ENCODE measurements around the gene GPR61. TPM values are rescaled to one million over a fixed set of nuclear protein-coding genes. Genes with fewer than 3 reads are reported as not detected.

Gene GPR61
- total and polyA plus RNA-seq, 7 experiments from 2014 or later: 0.05 to 0.58 (median 0.43) TPM; not detected in 1

DNA sequence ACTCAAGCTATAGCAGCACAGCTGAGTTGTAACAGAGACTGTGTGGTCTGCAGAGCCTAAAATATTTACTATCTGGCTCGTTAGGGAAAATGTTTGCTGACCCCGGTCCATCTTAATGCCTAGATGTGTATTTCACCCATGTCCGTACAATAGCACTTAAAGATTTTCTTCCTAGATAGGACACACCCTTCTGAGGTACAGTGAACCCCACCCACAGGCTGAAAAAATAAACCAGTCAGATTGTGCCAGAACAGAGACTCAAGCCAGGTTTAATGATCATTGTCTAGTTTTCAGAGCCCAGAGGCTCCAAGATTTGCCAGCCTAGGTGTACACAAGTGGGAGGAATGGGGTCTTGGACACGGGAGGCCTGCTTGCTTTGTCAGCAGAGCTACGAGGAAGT, 35.7 kb upstream of the GPR61 start:
- H3K4me1 Mint-ChIP-seq: peaks cover 58 to 99% (median 95%) of the 10 kb centered on the region in 7 donors
- H3K36me3 Mint-ChIP-seq: peaks cover 9 to 46% (median 38%) of the 10 kb centered on the region in 5 donors
- Histone ChIP-seq H3K4me3 (ENCODE audit: low read length) (peak overlapping the region; percentile 34), H3K27me3 (ENCODE audit: control insufficient read depth in 2 of 2, insufficient read depth in 2 of 2, low read length in 2 of 2) (no peaks in the 10 kb centered on the region), H3K4me1 (ENCODE audit: control insufficient read depth in 2 of 2, insufficient read depth in 2 of 2, low read length in 2 of 2) (peaks cover 64 to 75% of the 10 kb centered on the region in 2 donors), H3K9me3 (ENCODE audit: control insufficient read depth in 2 of 3, low read length in 3 of 3) (peaks cover 0 to 19% (median 0%) of the 10 kb centered on the region in 3 experiments), H3K36me3 (ENCODE audit: control insufficient read depth in 2 of 3, insufficient read depth in 3 of 3, low read length in 3 of 3) (peaks cover 0 to 30% (median 0%) of the 10 kb centered on the region in 3 experiments), H3K27ac (ENCODE audit: low read depth, low read length) (peak overlapping the region; percentile 82)
- peaks cover 0 to 12% (median 0%) of the 10 kb centered on the region in 5 donors for H3K27me3 Mint-ChIP-seq
- peak overlapping the region; percentile 70 to 99 (median 98) for H3K27ac Mint-ChIP-seq
- H3K9me3 Mint-ChIP-seq: peaks cover 0 to 36% (median 5%) of the 10 kb centered on the region in 11 donors
- ATAC-seq (no peak), DNase-seq (no peak)
- intact Hi-C loops (cut with micrococcal nuclease): loop anchor here in 1 of 2 donors (2.0 to 10.0 kb wide), 3 partner anchors 21 to 833 kb away; partner anchors contain the start of genes ATXN7L2, CLCC1 and RBM15
- H3K4me3 Mint-ChIP-seq: peak overlapping the region; percentile 76 to 98 (median 89)
- CTCF ChIA-PET: interaction anchor here (2.3 to 32.6 kb wide), 4 partner anchors 4 to 33 kb away, joined by 6 to 1240 read pairs (median 417); partner anchors contain the start of genes AMIGO1, ATXN7L2, CYB561D1 and GPR61
- POLR2A ChIA-PET: interaction anchor here (1.3 to 29.8 kb wide), 4 partner anchors 2 to 79 kb away, joined by 4 to 520 read pairs (median 478); partner anchors contain the start of genes AMIGO1, ATXN7L2 and CYB561D1

DNA sequence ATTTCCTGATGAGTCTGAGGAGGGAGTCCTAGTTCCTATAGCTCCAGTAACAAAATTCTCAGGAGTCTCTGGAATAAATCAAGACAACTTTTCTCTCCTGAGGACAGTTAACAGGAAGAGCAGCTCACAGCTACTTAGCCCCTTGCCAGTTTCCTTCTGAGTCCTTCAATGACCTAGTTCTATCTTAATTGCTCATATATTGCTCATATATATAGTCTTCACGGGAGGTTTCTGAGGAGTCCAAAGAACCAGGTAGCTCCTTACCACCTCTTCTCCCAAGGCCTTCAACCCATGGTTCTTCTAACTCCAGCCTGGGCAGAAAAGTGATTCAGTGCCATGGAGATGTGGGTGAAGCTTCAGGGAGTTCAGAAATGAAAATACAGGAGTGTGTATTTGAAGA, 34.7 kb upstream of the GPR61 start:
- intact Hi-C loops (cut with micrococcal nuclease): loop anchor here in 1 of 2 donors (5.0 to 10.0 kb wide), 2 partner anchors 540 to 832 kb away; partner anchors contain the start of genes CLCC1 and RBM15
- Histone ChIP-seq H3K4me3 (ENCODE audit: low read length) (peak overlapping the region; percentile 35), H3K27me3 (ENCODE audit: control insufficient read depth in 2 of 2, insufficient read depth in 2 of 2, low read length in 2 of 2) (no peaks in the 10 kb centered on the region), H3K9me3 (ENCODE audit: control insufficient read depth in 2 of 3, low read length in 3 of 3) (peaks cover 0 to 19% (median 0%) of the 10 kb centered on the region in 3 experiments), H3K4me1 (ENCODE audit: control insufficient read depth in 2 of 2, insufficient read depth in 2 of 2, low read length in 2 of 2) (peaks cover 56 to 68% of the 10 kb centered on the region in 2 donors), H3K27ac (ENCODE audit: low read depth, low read length) (peak overlapping the region; percentile 82), H3K36me3 (ENCODE audit: control insufficient read depth in 2 of 3, insufficient read depth in 3 of 3, low read length in 3 of 3) (peaks cover 0 to 30% (median 0%) of the 10 kb centered on the region in 3 experiments)
- peaks cover 9 to 44% (median 36%) of the 10 kb centered on the region in 5 donors for H3K36me3 Mint-ChIP-seq
- peak overlapping the region in 8 of 9 donors; percentile 96 to 99 (median 98) for H3K27ac Mint-ChIP-seq
- ChIA-PET POLR2A (interaction anchor here (1.3 to 29.8 kb wide), 4 partner anchors 1 to 80 kb away, joined by 4 to 520 read pairs (median 478); partner anchors contain the start of genes AMIGO1, ATXN7L2 and CYB561D1), CTCF (interaction anchor here (0.7 to 32.6 kb wide), 3 partner anchors 12 to 45 kb away, joined by 3 to 1240 read pairs (median 417); partner anchors contain the start of genes ATXN7L2, CYB561D1 and GPR61)
- peak overlapping the region; percentile 22 to 98 (median 89) for H3K4me3 Mint-ChIP-seq
- peaks cover 54 to 94% (median 90%) of the 10 kb centered on the region in 7 donors for H3K4me1 Mint-ChIP-seq
- peaks cover 0 to 17% (median 0%) of the 10 kb centered on the region in 5 donors for H3K27me3 Mint-ChIP-seq
- peaks cover 0 to 40% (median 5%) of the 10 kb centered on the region in 11 donors for H3K9me3 Mint-ChIP-seq
- no peak for DNase-seq
- ATAC-seq: no peak

DNA sequence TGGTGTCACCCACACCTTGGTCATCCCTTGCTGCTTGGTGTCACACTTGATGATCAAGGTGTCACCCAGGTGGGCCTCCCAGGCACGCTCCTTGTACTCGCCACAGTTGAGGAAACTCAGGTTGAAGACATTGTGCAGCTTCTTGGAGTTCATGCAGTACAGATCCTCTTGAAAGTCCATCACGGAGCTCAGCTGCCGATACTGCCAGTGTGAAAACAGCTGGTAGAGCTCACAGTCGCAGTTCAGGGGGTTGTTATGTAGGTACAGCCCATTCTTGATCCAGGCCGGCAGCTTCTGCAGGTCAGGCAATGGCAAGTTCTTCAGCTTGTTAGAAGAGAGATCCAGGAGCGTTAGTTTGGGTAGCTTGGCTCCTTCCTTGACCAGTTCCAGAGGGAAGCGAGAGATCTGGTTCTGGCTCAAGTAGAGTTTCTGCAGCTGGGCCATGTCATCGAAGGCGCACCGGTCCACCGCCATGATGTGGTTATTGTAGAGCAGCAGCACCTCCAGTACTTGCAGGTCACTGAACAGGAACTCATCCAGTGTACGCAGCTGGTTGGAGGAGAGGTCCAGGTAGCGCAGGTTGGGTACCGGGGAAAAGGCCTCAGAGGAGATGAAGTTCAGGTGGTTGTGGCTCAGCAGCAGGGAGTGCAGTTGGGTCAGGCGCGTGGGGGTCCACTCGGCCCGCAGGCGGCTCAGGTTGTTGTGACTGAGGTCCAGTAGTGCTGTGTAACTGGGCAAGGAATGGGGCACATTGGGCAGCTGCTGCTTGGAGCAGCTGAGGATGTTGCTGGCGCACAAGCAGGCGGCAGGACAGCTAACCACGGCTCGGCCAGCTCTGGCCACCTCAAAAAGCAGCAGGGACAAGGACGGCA, 31.4 kb upstream of the GPR61 start:
- Mint-ChIP-seq H3K4me1 (peaks cover 45 to 82% (median 77%) of the 10 kb centered on the region in 7 donors), H3K4me3 (peak overlapping the region; percentile 84 to 95 (median 92)), H3K36me3 (peaks cover 7 to 40% (median 26%) of the 10 kb centered on the region in 5 donors), H3K9me3 (peaks cover 0 to 41% (median 5%) of the 10 kb centered on the region in 11 donors), H3K27me3 (peaks cover 0 to 44% (median 0%) of the 10 kb centered on the region in 5 donors), H3K27ac (peak overlapping the region in 8 of 9 donors; percentile 88 to 99 (median 96))
- Histone ChIP-seq H3K4me3 (ENCODE audit: low read length) (peak overlapping the region; percentile 75), H3K9me3 (ENCODE audit: control insufficient read depth in 2 of 3, low read length in 3 of 3) (peaks cover 0 to 19% (median 0%) of the 10 kb centered on the region in 3 experiments), H3K36me3 (ENCODE audit: control insufficient read depth in 2 of 3, insufficient read depth in 3 of 3, low read length in 3 of 3) (peaks cover 0 to 30% (median 0%) of the 10 kb centered on the region in 3 experiments), H3K4me1 (ENCODE audit: control insufficient read depth in 2 of 2, insufficient read depth in 2 of 2, low read length in 2 of 2) (peaks cover 29 to 59% of the 10 kb centered on the region in 2 donors), H3K27ac (ENCODE audit: low read depth, low read length) (peak overlapping the region; percentile 81), H3K27me3 (ENCODE audit: control insufficient read depth in 2 of 2, insufficient read depth in 2 of 2, low read length in 2 of 2) (no peaks in the 10 kb centered on the region)
- ChIA-PET POLR2A (interaction anchor here (1.2 to 29.8 kb wide), 3 partner anchors 14 to 522 kb away, joined by 4 to 520 read pairs (median 478); partner anchors contain the start of genes ATXN7L2 and CYB561D1), CTCF (interaction anchor here (0.5 to 32.6 kb wide), 4 partner anchors 15 to 501 kb away, joined by 3 to 1240 read pairs (median 210); partner anchors contain the start of genes ATXN7L2, CYB561D1 and GPR61)
- DNase-seq (no peak), ATAC-seq (no peak)
- intact Hi-C loops (cut with micrococcal nuclease): loop anchor here in 1 of 2 donors (10.0 kb wide), 1 partner anchor 543 kb away; the partner anchor contains the start of gene CLCC1

DNA sequence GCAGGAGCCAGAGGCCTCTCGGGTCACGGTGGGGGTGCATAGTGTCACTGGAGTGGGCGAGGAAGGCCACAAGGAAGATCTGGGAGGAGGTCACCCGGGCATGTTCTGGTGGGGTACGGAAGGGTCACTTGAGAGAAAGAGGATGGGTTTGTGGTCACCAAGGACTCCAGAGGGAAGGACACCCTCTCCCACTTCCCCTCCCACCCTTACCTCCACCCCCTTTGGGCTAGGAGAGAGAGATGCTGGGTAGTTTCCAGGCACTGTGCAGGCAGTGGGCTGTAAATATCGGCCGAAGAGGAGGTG, 30.8 kb upstream of the GPR61 start:
- H3K36me3 ChIP-seq (ENCODE audit: control insufficient read depth in 2 of 3, insufficient read depth in 3 of 3, low read length in 3 of 3): peaks cover 0 to 30% (median 0%) of the 10 kb centered on the region in 3 experiments
- intact Hi-C loops (cut with micrococcal nuclease): loop anchor here in 1 of 2 donors (1.0 to 10.0 kb wide), 3 partner anchors 15 to 544 kb away; partner anchors contain the start of genes ATXN7L2, CLCC1 and CYB561D1
- H3K4me1 ChIP-seq (ENCODE audit: control insufficient read depth in 2 of 2, insufficient read depth in 2 of 2, low read length in 2 of 2): peaks cover 27 to 59% of the 10 kb centered on the region in 2 donors
- peaks cover 0 to 47% (median 0%) of the 10 kb centered on the region in 5 donors for H3K27me3 Mint-ChIP-seq
- H3K9me3 ChIP-seq (ENCODE audit: control insufficient read depth in 2 of 3, low read length in 3 of 3): peaks cover 0 to 19% (median 0%) of the 10 kb centered on the region in 3 experiments
- peaks cover 41 to 81% (median 74%) of the 10 kb centered on the region in 7 donors for H3K4me1 Mint-ChIP-seq
- peak overlapping the region in 8 of 9 donors; percentile 88 to 99 (median 96) for H3K27ac Mint-ChIP-seq
- POLR2A ChIA-PET: interaction anchor here (1.4 to 29.8 kb wide), 3 partner anchors 15 to 39 kb away, joined by 4 to 520 read pairs (median 478); partner anchors contain the start of genes ATXN7L2, CYB561D1 and GNAI3
- H3K4me3 Mint-ChIP-seq: peak overlapping the region; percentile 84 to 95 (median 92)
- CTCF ChIA-PET: interaction anchor here (1.2 to 32.6 kb wide), 4 partner anchors 16 to 232 kb away, joined by 3 to 1240 read pairs (median 210); partner anchors contain the start of genes ATXN7L2, CYB561D1 and GPR61
- peak overlapping the region; percentile 75 for H3K4me3 ChIP-seq (ENCODE audit: low read length)
- H3K9me3 Mint-ChIP-seq: peaks cover 0 to 41% (median 5%) of the 10 kb centered on the region in 11 donors
- peaks cover 7 to 40% (median 24%) of the 10 kb centered on the region in 5 donors for H3K36me3 Mint-ChIP-seq
- ATAC-seq (peak; percentile 1), DNase-seq (no peak)
- H3K27me3 ChIP-seq (ENCODE audit: control insufficient read depth in 2 of 2, insufficient read depth in 2 of 2, low read length in 2 of 2): no peaks in the 10 kb centered on the region
- H3K27ac ChIP-seq (ENCODE audit: low read depth, low read length): peak overlapping the region; percentile 81

DNA sequence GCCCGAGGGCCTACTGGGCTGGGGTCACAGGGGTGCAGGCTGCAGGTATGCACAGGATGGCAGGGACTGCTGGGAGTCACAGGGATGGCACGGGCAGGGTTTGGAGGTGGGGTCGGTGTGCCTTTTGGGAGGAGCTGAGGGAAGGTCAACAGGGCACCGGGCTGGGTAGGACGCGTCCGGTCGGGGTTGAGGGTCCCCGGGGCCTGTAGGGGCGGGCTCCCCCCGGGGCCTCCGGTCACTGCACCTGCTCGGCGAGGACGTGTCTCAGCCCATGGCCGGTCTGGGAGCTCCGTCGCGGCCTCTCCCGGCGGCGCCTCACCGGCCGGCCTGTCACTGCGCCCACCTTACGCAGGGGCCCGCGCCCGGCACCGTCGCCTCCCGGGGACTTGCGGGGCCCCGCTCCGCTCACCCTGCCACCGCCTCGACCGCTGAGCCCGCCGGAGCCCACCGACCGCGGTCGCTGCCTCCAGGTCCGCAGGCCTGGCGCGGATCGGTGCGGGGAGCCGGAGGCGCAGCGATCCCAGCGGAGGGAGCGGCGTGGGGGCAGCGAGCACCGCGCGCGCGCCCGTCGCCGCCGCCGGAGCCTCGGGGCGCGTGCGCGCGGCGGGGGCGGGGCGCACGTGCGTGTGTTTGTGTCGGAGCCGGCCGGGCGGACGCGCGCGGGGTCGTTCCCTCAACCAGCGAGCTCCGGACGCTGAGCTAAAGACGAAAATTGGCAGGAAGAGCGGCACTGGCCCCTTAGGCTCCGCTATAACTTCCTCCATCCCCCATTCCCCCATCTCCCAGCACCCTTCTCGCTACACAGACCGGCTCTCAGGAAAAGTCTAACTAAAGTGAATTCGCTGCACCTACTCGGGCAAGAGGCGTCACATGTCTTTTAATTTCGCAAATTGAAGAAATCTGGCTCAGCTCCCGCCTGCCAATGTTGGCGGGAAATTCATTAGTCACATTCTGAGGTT, 30.2 kb upstream of the GPR61 start, which contains the start of gene AMIGO1:
AMIGO1 (minus strand) TSS at position 552 of the 959 bp plus-strand sequence. CDS start 815 bp downstream, outside the sequence.
- Mint-ChIP-seq H3K27ac (peak within 1 kb of the TSS in 8 of 9 donors; percentile 94 to 99 (median 98)), H3K36me3 (peaks cover 4 to 39% (median 22%) of the 10 kb centered on the region in 5 donors), H3K9me3 (peaks cover 0 to 41% (median 5%) of the 10 kb centered on the region in 11 donors), H3K4me3 (peak within 1 kb of the TSS; percentile 91 to 97 (median 96)), H3K4me1 (peaks cover 37 to 75% (median 68%) of the 10 kb centered on the region in 7 donors), H3K27me3 (peaks cover 0 to 47% (median 0%) of the 10 kb centered on the region in 5 donors)
- H3K27me3 ChIP-seq (ENCODE audit: control insufficient read depth in 2 of 2, insufficient read depth in 2 of 2, low read length in 2 of 2): no peaks in the 10 kb centered on the region
- H3K4me3 ChIP-seq (ENCODE audit: low read length): peak within 1 kb of the TSS; percentile 75
- peak; percentile 88 for ATAC-seq
- peak; percentile 61 to 76 (median 71) for DNase-seq
- H3K4me1 ChIP-seq (ENCODE audit: control insufficient read depth in 2 of 2, insufficient read depth in 2 of 2, low read length in 2 of 2): peaks cover 22 to 58% of the 10 kb centered on the region in 2 donors
- intact Hi-C loops (cut with micrococcal nuclease): loop anchor here (1.0 to 10.0 kb wide), 4 partner anchors 7 to 545 kb away; partner anchors contain the start of genes ATXN7L2 (in 1 of the 2), CLCC1 (in 1 of the 2) and CYB561D1 (in 1 of the 2)
- ChIA-PET POLR2A (interaction anchor here (0.9 to 29.8 kb wide), 5 partner anchors 9 to 39 kb away, joined by 3 to 520 read pairs (median 4); partner anchors contain the start of genes ATXN7L2, CYB561D1 and GNAI3), CTCF (interaction anchor here (1.2 to 32.6 kb wide), 4 partner anchors 16 to 232 kb away, joined by 3 to 1240 read pairs (median 210); partner anchors contain the start of genes ATXN7L2, CYB561D1 and GPR61)
- peak within 1 kb of the TSS; percentile 81 for H3K27ac ChIP-seq (ENCODE audit: low read depth, low read length)
- peaks cover 0 to 19% (median 0%) of the 10 kb centered on the region in 3 experiments for H3K9me3 ChIP-seq (ENCODE audit: control insufficient read depth in 2 of 3, low read length in 3 of 3)
- peaks cover 0 to 30% (median 0%) of the 10 kb centered on the region in 3 experiments for H3K36me3 ChIP-seq (ENCODE audit: control insufficient read depth in 2 of 3, insufficient read depth in 3 of 3, low read length in 3 of 3)
